IPS-18a (cell line): Measurements from ENCODE around the gene CUL9.

Experiments
- H3K27ac ChIP-seq: one replicate; pipeline ENCODE4 v1.5.1; 2013; ENCODE audit warnings: low read length
- H3K27me3 ChIP-seq: one replicate; pipeline ENCODE4 v1.6.1; 2013; ENCODE audit warnings: mild to moderate bottlenecking, low read length; ENCODE audit not compliant: control insufficient read depth, insufficient read depth
- H3K36me3 ChIP-seq: one replicate; pipeline ENCODE4 v1.6.1; 2013; ENCODE audit warnings: low read depth, low read length; ENCODE audit not compliant: control insufficient read depth
- H3K4me1 ChIP-seq: one replicate; pipeline ENCODE4 v1.6.1; 2013; ENCODE audit warnings: low read depth, low read length; ENCODE audit not compliant: control insufficient read depth
- H3K4me3 ChIP-seq: one replicate; pipeline ENCODE4 v1.5.1; 2013; ENCODE audit warnings: low read length
- H3K9ac ChIP-seq: one replicate; pipeline ENCODE4 v1.6.1; 2013; ENCODE audit warnings: mild to moderate bottlenecking, low read length, moderate library complexity
- H3K9me3 ChIP-seq: one replicate; pipeline ENCODE4 v1.6.1; 2013; ENCODE audit warnings: low read depth, low read length; ENCODE audit not compliant: control insufficient read depth

CUL9 gene

DNA sequence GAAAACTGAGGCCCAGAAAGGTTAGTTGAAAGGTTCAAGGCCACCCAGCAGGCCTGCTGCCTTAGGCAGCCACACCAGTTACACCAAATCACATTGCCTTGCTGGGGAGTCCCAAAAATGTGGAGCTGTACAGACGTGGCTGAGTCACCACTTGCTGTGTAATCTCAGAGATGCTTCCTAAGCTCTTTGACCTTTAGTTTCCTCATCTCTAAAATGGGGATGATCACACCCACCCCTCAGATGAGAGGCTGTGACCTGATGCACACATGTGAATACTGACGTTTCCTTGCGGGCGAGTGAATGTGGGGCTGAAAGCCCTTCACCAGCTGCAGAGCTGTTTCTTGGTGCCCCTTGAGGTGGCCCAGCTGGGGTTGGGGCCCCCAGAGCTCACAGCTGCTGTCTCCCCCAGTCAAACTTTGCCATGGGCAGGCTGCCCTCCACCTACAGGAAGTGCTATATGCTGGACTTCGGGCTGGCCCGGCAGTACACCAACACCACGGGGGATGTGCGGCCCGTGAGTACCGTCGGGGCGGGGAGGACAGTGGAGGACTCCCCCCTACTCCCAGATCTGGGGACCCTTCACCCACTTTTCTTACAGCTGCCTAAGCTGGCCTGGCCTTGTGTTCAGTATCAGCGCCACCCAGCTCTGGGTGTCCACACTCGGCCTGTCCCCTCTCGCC lies 72.3 kb downstream of the CUL9 start:
- H3K4me3 ChIP-seq = no peak overlapping the region
- H3K27ac ChIP-seq = no peak overlapping the region
- H3K9me3 ChIP-seq = no peaks in the 10 kb centered on the region
- no peaks in the 10 kb centered on the region for H3K4me1 ChIP-seq
- H3K27me3 ChIP-seq = no peaks in the 10 kb centered on the region
- H3K9ac ChIP-seq = no peak overlapping the region
- H3K36me3 ChIP-seq = no peaks in the 10 kb centered on the region

GRCh38 chr6:43254846-43255245 lies 72.8 kb downstream of the CUL9 start:
- Histone ChIP-seq H3K27ac (no peak overlapping the region), H3K9ac (no peak overlapping the region), H3K36me3 (no peaks in the 10 kb centered on the region), H3K27me3 (no peaks in the 10 kb centered on the region), H3K9me3 (no peaks in the 10 kb centered on the region), H3K4me1 (no peaks in the 10 kb centered on the region), H3K4me3 (no peak overlapping the region)

DNA sequence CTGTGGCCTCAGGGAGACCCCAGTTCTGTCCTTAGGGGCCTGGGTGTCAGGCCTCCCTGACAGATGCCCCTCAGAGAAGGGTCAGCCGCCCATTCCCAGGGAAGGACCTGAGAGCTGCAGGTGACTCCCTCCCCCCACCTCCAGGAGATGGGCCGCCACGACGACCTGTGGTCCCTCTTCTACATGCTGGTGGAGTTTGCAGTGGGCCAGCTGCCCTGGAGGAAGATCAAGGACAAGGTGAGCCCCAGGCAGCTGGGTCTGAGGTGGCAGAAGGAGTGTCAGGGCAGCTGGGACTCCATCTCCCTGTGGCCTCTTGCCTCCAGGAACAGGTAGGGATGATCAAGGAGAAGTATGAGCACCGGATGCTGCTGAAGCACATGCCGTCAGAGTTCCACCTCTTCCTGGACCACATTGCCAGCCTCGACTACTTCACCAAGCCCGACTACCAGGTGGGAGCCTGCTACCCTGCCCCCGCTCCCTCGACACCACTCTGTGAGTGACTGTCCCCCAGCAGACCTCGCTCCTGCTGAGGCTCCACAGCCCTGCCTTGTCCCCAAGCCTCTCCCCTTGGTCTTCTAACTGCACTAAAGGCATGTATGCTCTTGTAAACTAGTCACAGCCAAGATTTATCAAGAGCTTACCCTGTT lies 73.5 kb downstream of the CUL9 start:
- Histone ChIP-seq H3K9me3 (no peaks in the 10 kb centered on the region), H3K27me3 (no peaks in the 10 kb centered on the region)

DNA sequence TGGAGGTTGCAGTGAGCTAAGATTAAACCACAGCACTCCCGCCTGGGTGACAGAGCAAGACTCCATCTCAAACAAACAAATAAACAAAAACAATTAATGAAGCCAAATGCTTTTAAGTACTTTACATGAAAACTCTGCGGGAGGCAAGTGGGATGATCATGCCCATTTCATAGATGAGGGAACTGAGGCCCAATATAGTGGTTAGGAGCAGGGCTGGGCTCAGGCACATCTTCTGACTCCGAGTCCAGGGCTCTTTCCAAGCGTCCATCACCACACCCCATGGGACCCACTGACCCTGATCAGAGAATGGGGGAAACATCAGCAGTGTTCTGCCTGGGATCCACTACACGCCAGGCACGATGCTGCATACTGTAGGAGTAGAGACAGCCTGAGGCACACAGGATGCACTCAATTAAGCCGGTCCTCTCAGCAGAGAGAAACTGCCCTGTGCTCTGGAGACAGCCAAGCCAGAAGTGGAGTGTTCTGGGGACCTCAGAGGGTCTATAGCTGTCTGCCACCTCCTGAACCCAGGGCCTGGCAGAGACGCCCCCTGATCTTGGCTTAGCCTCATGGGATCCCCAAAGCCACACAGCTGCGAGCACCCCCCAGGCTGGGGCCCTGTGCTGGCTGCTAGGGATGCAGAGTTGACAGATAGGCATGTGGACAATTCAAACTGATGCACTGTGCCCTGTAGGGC lies 74.8 kb downstream of the CUL9 start:
- Histone ChIP-seq H3K27ac (no peak overlapping the region), H3K36me3 (no peaks in the 10 kb centered on the region), H3K4me1 (no peaks in the 10 kb centered on the region), H3K9me3 (no peaks in the 10 kb centered on the region), H3K4me3 (no peak overlapping the region), H3K27me3 (no peaks in the 10 kb centered on the region), H3K9ac (no peak overlapping the region)

More for the DNA sequence above, 73.5 kb downstream of the CUL9 start:
- no peaks in the 10 kb centered on the region for H3K4me1 ChIP-seq
- H3K9ac ChIP-seq = no peak overlapping the region
- H3K4me3 ChIP-seq = no peak overlapping the region
- H3K36me3 ChIP-seq = no peaks in the 10 kb centered on the region
- H3K27ac ChIP-seq = no peak overlapping the region

DNA sequence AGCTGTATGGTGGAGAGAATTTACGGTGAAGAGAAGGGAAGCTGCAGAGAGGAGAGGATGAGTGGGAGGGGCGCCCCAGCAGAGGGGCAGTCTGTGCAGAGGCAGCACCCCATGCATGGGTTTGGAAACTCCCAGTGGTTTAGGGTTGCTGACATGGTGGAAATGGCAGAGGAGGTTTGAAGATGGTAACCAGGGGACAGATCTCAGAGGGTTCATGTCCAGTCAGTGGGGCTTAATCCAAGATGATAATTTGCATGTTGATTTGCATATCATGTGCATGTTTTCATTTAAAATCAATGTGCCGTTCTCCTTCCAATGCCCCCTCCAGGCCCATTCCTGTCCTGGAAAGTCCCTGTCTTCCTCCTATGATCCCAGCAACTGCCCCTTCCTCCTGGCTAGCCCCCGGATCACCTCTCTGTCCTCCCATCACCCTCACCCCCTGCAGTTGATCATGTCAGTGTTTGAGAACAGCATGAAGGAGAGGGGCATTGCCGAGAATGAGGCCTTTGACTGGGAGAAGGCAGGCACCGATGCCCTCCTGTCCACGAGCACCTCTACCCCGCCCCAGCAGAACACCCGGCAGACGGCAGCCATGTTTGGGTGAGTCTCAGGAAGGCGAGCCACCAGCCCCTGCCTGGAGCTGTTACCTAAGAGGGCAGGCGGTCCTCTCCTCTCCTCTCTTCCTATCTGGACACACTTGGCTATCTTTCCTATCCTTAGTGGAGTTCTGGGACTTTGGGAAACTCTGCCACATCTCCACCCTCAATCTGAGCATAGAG lies 75.6 kb downstream of the CUL9 start:
- no peaks in the 10 kb centered on the region for H3K4me1 ChIP-seq
- H3K9ac ChIP-seq = no peak overlapping the region
- H3K27ac ChIP-seq = no peak overlapping the region
- H3K9me3 ChIP-seq = no peaks in the 10 kb centered on the region
- H3K27me3 ChIP-seq = no peaks in the 10 kb centered on the region
- H3K4me3 ChIP-seq = no peak overlapping the region
- no peaks in the 10 kb centered on the region for H3K36me3 ChIP-seq

- no peak overlapping the region for H3K4me3 ChIP-seq
- H3K27ac ChIP-seq = no peak overlapping the region
- no peaks in the 10 kb centered on the region for H3K9me3 ChIP-seq
- no peaks in the 10 kb centered on the region for H3K4me1 ChIP-seq
- no peaks in the 10 kb centered on the region for H3K36me3 ChIP-seq
- H3K9ac ChIP-seq = no peak overlapping the region
- H3K27me3 ChIP-seq = no peaks in the 10 kb centered on the region
Measured at GRCh38 chr6:43258180-43258579, 76.2 kb downstream of the CUL9 start.

DNA sequence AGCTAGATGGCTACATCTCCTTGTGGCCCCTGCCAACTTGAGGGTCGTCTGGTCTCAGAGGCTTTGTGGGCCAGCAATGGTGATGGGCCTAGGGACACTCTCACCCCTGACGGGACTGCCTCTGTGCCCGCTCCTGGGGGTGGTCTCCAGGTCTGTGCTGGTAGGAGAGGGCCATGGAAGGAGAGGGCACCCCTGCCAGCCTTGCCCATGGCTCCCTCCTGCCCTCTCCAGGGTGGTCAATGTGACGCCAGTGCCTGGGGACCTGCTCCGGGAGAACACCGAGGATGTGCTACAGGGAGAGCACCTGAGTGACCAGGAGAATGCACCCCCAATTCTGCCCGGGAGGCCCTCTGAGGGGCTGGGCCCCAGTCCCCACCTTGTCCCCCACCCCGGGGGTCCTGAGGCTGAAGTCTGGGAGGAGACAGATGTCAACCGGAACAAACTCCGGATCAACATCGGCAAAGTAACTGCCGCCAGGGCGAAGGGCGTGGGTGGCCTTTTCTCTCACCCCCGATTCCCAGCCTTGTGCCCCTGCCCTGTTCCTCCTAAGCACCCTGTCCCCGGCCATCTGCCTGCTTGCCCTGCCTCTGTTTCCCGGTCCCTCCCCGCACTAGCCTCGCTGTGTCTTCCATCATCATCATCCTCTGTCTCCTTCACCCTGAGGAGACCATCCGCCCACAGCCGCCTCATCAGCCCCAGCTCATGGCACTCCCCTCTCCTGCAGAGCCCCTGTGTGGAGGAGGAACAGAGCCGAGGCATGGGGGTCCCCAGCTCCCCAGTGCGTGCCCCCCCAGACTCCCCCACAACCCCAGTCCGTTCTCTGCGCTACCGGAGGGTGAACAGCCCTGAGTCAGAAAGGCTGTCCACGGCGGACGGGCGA lies 77.1 kb downstream of the CUL9 start:
- H3K9ac ChIP-seq = no peak overlapping the region
- no peak overlapping the region for H3K4me3 ChIP-seq
- H3K4me1 ChIP-seq = no peaks in the 10 kb centered on the region

GRCh38 chr6:43260791-43261190 lies 78.8 kb downstream of the CUL9 start:
- Histone ChIP-seq H3K4me1 (no peaks in the 10 kb centered on the region), H3K27ac (no peak overlapping the region), H3K36me3 (no peaks in the 10 kb centered on the region), H3K9ac (no peak overlapping the region), H3K27me3 (no peaks in the 10 kb centered on the region), H3K4me3 (no peak overlapping the region), H3K9me3 (no peaks in the 10 kb centered on the region)

More for the DNA sequence above, 77.1 kb downstream of the CUL9 start:
- no peak overlapping the region for H3K27ac ChIP-seq
- no peaks in the 10 kb centered on the region for H3K36me3 ChIP-seq
- H3K27me3 ChIP-seq = no peaks in the 10 kb centered on the region
- no peaks in the 10 kb centered on the region for H3K9me3 ChIP-seq

DNA sequence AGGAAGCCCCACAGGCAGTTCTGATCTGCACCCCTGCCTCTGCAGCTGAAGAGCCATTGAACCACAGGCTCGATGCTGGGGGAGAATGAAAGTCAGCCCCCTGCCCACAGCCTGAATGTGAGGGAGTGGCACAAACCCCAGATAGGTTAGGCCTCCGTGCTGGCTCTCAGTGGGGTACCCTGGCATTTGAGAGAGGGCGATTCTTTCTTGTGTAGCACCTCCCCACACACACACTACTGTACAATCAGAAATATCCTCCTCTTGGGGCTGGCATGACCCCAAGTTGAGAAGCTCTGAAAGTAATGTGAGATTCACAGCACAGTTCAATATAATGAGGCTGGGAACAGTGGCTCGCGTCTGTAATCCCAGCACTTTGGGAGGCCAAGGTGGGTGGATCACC lies 79.2 kb downstream of the CUL9 start:
- Histone ChIP-seq H3K27ac (no peak overlapping the region), H3K9ac (no peak overlapping the region), H3K36me3 (no peaks in the 10 kb centered on the region), H3K9me3 (no peaks in the 10 kb centered on the region), H3K4me3 (no peak overlapping the region), H3K27me3 (no peaks in the 10 kb centered on the region), H3K4me1 (no peaks in the 10 kb centered on the region)

DNA sequence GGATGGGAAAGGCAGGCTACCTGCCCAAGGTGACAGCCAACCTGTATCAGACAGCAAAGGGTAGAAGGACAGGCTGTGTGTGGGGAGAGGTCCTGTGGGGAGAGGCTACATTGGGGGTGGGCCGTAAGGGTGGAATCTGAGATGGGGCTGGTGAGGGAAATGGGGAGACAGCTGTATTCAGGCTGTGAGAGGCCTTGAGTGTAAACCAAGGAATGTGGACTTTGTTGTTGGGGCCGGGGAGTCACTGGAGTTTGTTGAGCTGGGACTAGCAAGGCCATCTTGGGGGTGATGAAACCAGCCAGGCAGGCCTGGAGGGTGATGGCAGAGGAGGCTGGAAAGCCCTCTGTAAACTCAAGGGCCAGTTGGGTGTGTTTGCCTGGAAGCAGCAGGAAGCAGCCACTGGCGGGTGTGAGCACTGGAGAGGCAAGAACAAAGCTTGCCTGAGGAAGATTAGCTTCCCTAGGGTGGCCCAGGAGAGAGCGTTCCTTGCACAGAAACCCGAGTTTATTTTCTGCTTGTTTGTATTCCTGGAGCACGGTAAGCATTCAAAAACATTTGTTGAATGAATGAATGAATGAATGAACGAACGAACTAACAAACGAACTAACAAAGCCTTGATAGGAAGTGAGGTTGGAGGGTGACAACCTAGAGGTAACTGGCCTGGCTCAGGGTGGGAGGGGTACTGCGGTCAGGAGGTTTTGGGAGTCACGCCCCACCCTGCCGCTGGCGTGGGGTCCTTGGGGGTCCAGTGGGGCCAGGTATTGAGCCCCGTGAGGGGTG lies 80.2 kb downstream of the CUL9 start:
- H3K4me1 ChIP-seq = peaks cover 2% of the 10 kb centered on the region
- H3K4me3 ChIP-seq = no peak overlapping the region
- no peaks in the 10 kb centered on the region for H3K9me3 ChIP-seq
- no peaks in the 10 kb centered on the region for H3K27me3 ChIP-seq
- H3K36me3 ChIP-seq = no peaks in the 10 kb centered on the region
- no peak overlapping the region for H3K27ac ChIP-seq
- H3K9ac ChIP-seq = no peak overlapping the region
